GM19240 (cell line): ENCODE results near the gene SFXN1.

Source experiments
- DNase-seq: peaks from one replicate; pipeline ENCODE4 v3.0.0; 2011; ENCODE audit warnings: low spot score; ENCODE audit not compliant: insufficient read length

The SFXN1 gene

GRCh38 chr5:175539936-175540335 is 61.6 kb downstream of the SFXN1 start:
- no peak for DNase-seq

GRCh38 chr5:175541264-175541663 is 62.9 kb downstream of the SFXN1 start:
- no peak for DNase-seq

- no peak for DNase-seq
These were observed 64.0 kb downstream of the SFXN1 start for GRCh38 chr5:175542232-175542965.

DNA sequence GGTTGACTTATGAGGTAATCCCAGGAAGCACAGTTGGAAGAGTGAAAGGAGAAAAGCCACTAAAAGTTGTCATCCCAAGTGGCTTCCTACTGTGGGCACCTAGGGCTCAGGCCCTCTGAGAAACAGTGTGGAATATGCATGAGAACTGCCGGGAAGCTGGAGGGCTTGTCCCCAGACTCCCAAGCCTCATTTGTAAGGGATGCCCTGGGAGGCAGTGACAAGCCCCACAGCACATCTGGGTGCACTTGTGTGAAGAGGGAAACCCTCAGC is 64.5 kb downstream of the SFXN1 start:
- no peak for DNase-seq

DNA sequence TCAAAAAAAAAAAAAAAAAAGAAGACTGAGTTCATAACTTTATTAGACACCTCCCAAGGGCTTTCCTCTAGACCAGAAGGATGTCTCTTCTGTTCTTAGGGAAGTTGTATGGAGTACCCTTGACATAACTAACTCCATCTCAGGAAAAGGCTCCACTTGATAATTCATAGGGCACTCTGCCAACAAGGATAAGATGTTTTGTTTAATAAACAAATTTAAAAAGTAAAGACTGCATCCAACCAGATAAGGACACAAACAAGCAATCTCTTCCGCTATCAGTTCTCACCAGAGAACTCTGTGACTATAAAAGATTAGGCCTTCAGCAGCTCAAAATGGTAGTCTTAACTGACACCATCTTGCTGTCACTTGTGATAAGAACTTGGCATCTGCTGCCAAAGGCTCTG is 65.8 kb downstream of the SFXN1 start:
- DNase-seq: no peak

GRCh38 chr5:175544586-175544985 is 66.2 kb downstream of the SFXN1 start:
- no peak for DNase-seq

GRCh38 chr5:175547842-175548241 is 69.5 kb downstream of the SFXN1 start:
- no peak for DNase-seq

GRCh38 chr5:175548626-175549311 is 70.4 kb downstream of the SFXN1 start:
- DNase-seq: no peak

DNA sequence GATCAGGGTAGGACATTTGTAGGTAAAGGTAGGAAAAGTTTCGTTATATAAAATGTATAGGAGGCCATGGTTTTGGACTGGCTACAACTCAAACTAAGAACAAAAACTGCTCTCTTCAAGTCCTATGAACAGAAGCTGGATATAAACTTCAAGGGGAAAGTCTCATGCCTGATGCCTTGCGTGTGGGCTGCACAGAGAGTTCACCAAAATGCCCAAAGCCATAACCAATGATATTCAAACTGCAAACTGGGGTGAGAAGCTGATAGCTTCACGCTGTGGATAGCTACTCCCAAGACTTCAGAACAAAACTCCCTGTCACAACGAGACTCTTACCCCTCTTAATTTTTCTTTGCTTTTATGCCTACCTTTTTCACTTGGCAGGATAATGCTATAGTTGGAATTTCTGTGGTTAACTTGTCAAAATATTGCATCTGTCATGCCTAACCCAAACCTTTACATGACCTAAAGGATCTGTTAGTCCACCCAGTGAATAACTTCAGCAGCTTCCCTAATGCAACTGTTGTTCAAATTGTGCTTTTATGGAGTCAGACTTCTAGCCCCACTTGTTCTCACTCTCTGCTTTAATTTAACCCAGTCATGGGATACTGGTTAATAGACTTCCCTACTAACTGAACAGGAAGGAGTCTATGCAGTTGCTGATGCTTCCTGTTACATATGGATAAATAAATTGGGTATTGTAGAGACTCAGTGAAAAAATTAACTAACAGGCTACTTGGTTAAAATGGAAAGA is 71.9 kb downstream of the SFXN1 start:
- DNase-seq: no peak

DNA sequence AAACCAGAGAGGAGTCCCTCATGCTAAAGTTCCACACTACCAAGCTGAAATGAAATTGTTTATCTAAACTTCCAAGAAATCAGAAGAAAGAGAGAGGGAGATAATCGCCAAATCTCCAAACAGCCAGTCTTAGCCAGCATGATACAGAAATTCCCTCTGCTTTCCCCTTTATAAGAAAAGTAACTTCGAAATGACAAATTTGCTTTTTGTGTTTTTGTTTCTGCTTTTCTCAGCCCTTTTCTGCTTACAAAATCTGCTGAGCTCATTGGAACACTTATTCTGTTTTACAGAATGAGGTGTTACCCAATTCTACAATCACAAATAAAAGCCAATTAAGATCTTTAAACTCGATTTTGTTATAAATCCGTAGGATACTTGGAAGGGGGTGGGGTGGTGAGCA is 72.9 kb downstream of the SFXN1 start:
- no peak for DNase-seq

- DNase-seq: no peak
These were observed 75.9 kb downstream of the SFXN1 start for GRCh38 chr5:175554296-175554695.

DNA sequence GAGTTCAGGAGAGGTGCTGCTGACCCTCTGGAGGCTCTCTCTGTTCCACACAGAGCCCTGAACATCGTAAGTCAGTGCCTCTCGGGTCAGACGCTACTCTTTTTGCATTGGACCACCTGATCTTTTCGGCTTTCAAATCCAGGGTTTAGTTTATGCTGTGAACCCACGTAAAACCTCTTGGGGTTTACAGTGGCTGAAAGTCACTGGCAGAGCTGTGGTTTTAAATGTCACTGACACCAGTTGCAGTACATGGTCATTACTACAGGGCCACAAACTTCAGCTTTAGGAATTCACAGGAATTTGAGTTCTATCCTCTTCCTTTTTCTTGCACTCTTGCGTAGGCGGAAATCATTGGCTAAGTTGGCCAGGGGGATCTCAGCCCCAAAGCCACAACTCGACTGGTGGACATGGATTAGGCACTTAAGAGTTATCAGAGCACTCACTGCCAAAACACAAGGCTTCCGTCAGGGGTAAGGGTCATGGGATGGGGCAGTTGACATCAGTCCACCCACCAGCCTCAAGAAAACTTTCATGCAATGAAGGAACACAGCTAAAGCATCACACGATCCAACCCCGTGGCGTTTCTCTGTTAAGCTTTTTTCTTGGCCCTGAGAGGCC is 76.9 kb downstream of the SFXN1 start:
- DNase-seq: no peak

GRCh38 chr5:175556794-175557193 is 78.4 kb downstream of the SFXN1 start:
- no peak for DNase-seq

- no peak for DNase-seq
These were observed 79.4 kb downstream of the SFXN1 start for GRCh38 chr5:175557778-175558177.

DNA sequence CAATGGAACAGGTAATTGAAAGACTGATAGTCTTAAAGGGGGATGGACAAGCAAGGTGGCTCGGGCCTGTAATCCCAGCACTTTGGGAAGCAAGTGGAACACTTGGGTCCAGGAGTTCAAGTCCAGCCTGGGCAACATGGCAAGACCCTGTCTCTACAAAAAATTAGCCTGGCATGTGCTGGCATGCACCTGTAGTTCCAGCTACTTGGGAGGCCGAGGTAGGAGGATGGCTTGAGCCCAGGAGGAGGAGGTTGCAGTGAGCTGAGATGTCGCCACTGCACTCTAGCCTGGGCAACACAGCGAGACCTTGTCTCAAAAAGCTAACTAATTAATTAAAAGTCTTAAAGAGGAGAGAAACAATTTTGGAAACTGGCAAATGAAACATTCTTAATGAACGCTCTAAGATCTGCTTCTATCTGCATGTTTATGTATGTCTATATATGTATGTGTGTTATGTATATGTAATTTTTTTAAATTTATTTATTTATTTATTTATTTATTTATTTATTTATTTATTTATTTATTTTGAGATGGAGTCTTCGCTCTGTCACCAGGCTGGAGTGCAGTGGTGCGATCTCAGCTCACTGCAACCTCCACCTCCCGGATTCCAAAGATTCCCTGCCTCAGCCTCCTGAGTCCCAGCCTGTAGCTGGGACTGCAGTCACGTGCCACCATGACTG is 80.6 kb downstream of the SFXN1 start:
- no peak for DNase-seq

DNA sequence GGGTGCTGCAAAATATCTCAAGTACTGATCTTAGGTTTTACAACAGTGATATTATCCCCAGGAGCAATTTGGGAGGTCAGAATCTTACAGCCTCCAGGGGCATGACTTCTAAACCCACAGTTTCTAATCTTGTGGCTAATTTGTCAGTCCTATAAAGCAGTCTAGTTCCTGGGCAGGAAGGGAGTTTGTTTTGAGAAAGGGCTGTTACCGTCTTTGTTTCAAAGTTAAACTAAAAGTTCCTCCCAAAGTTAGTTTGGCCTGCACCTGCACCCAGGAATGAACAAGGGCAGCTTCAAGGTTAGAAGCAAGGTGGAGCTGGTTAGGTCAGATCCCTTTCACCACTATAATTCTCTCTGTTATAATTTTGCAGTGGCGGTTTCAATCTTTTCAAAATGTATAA is 81.7 kb downstream of the SFXN1 start:
- no peak for DNase-seq

DNA sequence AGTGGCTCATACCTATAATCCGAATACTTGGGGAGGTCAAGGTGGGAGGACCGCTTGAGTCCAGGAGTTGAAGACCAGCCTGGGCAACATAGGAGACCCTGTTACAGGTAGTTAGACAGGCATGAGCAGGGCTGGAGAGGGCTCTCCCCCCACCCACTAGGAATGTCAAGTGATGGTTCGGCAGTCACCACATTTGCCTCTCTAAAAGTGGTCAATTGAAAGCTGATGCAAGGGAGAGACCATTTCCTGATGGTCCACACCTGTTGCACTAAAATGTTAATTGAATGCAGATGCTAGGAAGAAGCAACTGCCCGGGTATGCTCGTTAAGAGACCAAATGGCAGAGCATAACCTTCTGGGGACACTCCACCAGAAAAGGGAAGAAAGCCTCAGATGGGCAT is 82.7 kb downstream of the SFXN1 start:
- no peak for DNase-seq

DNA sequence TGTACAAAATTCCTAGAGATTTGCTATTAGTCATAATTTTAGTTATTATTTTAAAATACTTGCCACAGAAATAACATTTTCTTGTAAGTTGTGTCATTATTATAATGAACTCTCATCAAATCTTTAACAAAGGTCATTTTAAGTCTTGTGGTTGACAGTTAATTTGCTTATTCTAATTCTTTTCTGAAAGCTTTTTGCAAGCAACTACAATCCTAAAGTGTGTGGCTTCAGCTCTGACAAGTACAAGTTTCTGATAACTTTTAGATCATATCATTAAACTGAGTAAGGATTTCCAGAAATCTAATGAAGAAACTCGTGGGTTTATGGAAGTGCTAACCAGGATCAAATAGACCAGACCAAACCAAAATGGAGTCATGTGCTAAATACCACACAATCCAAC is 86.4 kb downstream of the SFXN1 start:
- DNase-seq: no peak

- no peak for DNase-seq
These were observed 88.3 kb downstream of the SFXN1 start for GRCh38 chr5:175566697-175567096.

DNA sequence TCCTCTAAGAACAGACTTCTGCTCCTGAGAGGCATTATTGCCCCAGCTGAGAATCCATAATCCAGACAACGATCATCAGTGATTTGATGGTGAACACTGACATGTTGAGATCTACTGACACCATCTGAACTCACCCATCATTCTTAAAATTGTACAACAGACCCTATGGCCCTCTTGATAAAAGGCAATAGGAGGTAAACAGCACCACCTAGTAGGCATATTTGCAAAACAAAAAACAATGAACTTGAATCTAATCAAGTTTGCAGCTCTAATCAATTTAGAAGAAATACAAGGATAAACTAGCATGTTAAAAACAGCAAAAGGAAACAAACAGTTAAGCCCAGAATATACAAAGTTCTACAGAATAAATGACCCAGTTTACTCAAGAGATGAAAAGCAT is 89.6 kb downstream of the SFXN1 start:
- DNase-seq: no peak

GRCh38 chr5:175569701-175570100 is 91.3 kb downstream of the SFXN1 start:
- DNase-seq: no peak

GRCh38 chr5:175572886-175573285 is 94.5 kb downstream of the SFXN1 start:
- DNase-seq: no peak
